SK-N-SH (cell line): Measurements from ENCODE around the gene TMEM244. TPM values are rescaled to one million over a fixed set of nuclear protein-coding genes. Genes with fewer than 3 reads are reported as not detected.

ENCODE experiments used
- CTCF ChIA-PET: fragments of 300-600, 350-600 bp; formaldehyde crosslinking; extraction: SDS; loops from one replicate; lab custom pipeline; 2021; lab: Yijun Ruan, JAX
- POLR2A ChIA-PET: fragments of 350-600 bp; sonication (Branson Sonifier 250); formaldehyde crosslinking; extraction: SDS; loops from one replicate; lab custom pipeline; 2020; ENCODE audit warnings: antibody characterized with exemption, inconsistent platforms; lab: Yijun Ruan, JAX
- DNase-seq: peaks from one replicate; pipeline ENCODE4 v3.0.0; 2012
- H2AFZ ChIP-seq: fragments of 200-600 bp; sonication (generic); 2 replicates; pipeline ENCODE4 v1.8.1; 2016; ENCODE audit warnings: antibody characterized with exemption, mild to moderate bottlenecking, low read depth
- H3F3A ChIP-seq: fragments of 200-600 bp; sonication (generic); replicated peaks from 2 replicates; pipeline ENCODE3; 2016; ENCODE audit warnings: antibody characterized with exemption, mild to moderate bottlenecking; ENCODE audit not compliant: insufficient read depth
- H3K27ac ChIP-seq, 2 experiments: fragments of 200-500 bp in 1 of 2; fragments of 200-600 bp in 1 of 2; sonication (Bioruptor generic) in 1 of 2; sonication (generic), shearing (Covaris generic) in 1 of 2; 2 replicates each; pipeline versions ENCODE4 v1.5.1 to v1.6.1; 2014 to 2016; ENCODE audit warnings: low read depth in 2 of 2, inconsistent platforms in 1 of 2, low read length in 1 of 2, mild to moderate bottlenecking in 1 of 2, mixed read lengths in 1 of 2
- H3K27me3 ChIP-seq: fragments of 200-600 bp; sonication (generic), shearing (Covaris generic); 2 replicates; pipeline ENCODE4 v1.6.1; 2016; ENCODE audit warnings: mixed run types; ENCODE audit not compliant: insufficient read depth
- H3K36me3 ChIP-seq, 2 experiments: fragments of 200-500 bp in 1 of 2; fragments of 200-600 bp in 1 of 2; sonication (Bioruptor generic) in 1 of 2; sonication (generic) in 1 of 2; replicated peaks in 1 of 2; 2 replicates each; pipeline versions ENCODE3 to v1.5.1; 2014 to 2016; ENCODE audit warnings: low read length in 1 of 2, mild to moderate bottlenecking in 1 of 2; ENCODE audit not compliant: insufficient read depth in 2 of 2, control insufficient read depth in 1 of 2
- H3K4me1 ChIP-seq, 2 experiments: fragments of 200-500 bp in 1 of 2; fragments of 200-600 bp in 1 of 2; sonication (Bioruptor generic) in 1 of 2; sonication (generic), shearing (Covaris generic) in 1 of 2; 2 replicates each; pipeline versions ENCODE4 v1.5.1 to v1.6.1; 2014 to 2016; ENCODE audit warnings: low read depth in 1 of 2, low read length in 1 of 2, mixed run types in 1 of 2; ENCODE audit not compliant: insufficient read depth in 2 of 2, control insufficient read depth in 1 of 2
- H3K4me2 ChIP-seq: fragments of 200-600 bp; sonication (generic), shearing (Covaris generic); 2 replicates; pipeline ENCODE4 v1.6.1; 2017; ENCODE audit warnings: mixed run types
- H3K4me3 ChIP-seq, 2 experiments: fragments of 200-500 bp in 1 of 2; fragments of 200-600 bp in 1 of 2; sonication (Bioruptor generic) in 1 of 2; sonication (generic), shearing (Covaris generic) in 1 of 2; 2 replicates each; pipeline versions ENCODE4 v1.5.1 to v1.8.1; 2014 to 2016; ENCODE audit warnings: low read depth in 2 of 2, inconsistent platforms in 1 of 2, low read length in 1 of 2, mild to moderate bottlenecking in 1 of 2, mixed read lengths in 1 of 2, moderate library complexity in 1 of 2
- H3K79me2 ChIP-seq: fragments of 200-600 bp; sonication (generic); 2 replicates; pipeline ENCODE4 v1.8.1; 2017; ENCODE audit warnings: mild to moderate bottlenecking; ENCODE audit not compliant: insufficient read depth
- H3K9ac ChIP-seq: fragments of 200-600 bp; sonication (generic); 2 replicates; pipeline ENCODE4 v1.6.1; 2017; ENCODE audit warnings: mixed run types
- H3K9me2 ChIP-seq: fragments of 200-600 bp; sonication (generic); 2 replicates; pipeline ENCODE4 v1.6.1; 2017; ENCODE audit warnings: mixed run types
- H3K9me3 ChIP-seq: fragments of 200-600 bp; sonication (generic); 2 replicates; pipeline ENCODE4 v1.6.1; 2017; ENCODE audit warnings: mixed run types, mild to moderate bottlenecking, moderate library complexity
- H4K20me1 ChIP-seq: fragments of 200-600 bp; sonication (generic); 2 replicates; pipeline ENCODE4 v1.6.1; 2017; ENCODE audit warnings: mild to moderate bottlenecking, mixed run types; ENCODE audit not compliant: insufficient read depth
- CHD2 ChIP-seq: fragments of 150-350 bp; IDR thresholded peaks from 2 replicates; pipeline ENCODE4 v1.6.1; 2018; ENCODE audit warnings: low read length; ENCODE audit not compliant: partially characterized antibody
- CTCF ChIP-seq: fragments of 200-600 bp; sonication (generic); IDR thresholded peaks from 2 replicates; pipeline ENCODE4 v1.6.1; 2017; ENCODE audit warnings: antibody characterized with exemption, mild to moderate bottlenecking, moderate library complexity
- ELF1 ChIP-seq: IDR thresholded peaks from 2 replicates; pipeline ENCODE4 v1.4.0; 2012
- EZH2phosphoT487 ChIP-seq: fragments of 200-600 bp; sonication (generic); IDR thresholded peaks from 2 replicates; pipeline ENCODE4 v1.6.1; 2017; ENCODE audit warnings: low read depth, mixed run types, mild to moderate bottlenecking, antibody characterized with exemption, moderate library complexity, borderline replicate concordance
- FOSL2 ChIP-seq: IDR thresholded peaks from 2 replicates; pipeline ENCODE4 v1.4.0; 2012; ENCODE audit warnings: low read depth, mild to moderate bottlenecking, moderate library complexity, borderline replicate concordance
- IRF3 ChIP-seq: fragments of 150-350 bp; IDR thresholded peaks from 2 replicates; pipeline ENCODE4 v1.6.1; 2016; ENCODE audit warnings: mild to moderate bottlenecking, low read depth, low read length
- JUND ChIP-seq: IDR thresholded peaks from 2 replicates; pipeline ENCODE4 v1.4.0; 2012
- POLR2AphosphoS5 ChIP-seq: IDR thresholded peaks from 2 replicates; pipeline ENCODE4 v1.6.1; 2012; ENCODE audit warnings: low read depth, low read length
- RAD21 ChIP-seq: IDR thresholded peaks from 2 replicates; pipeline ENCODE4 v1.6.1; 2012; ENCODE audit warnings: mild to moderate bottlenecking, low read length
- RCOR1 ChIP-seq: fragments of 150-350 bp; IDR thresholded peaks from 2 replicates; pipeline ENCODE4 v1.6.1; 2017; ENCODE audit warnings: antibody characterized with exemption, low read length
- RFX5 ChIP-seq: IDR thresholded peaks from 2 replicates; pipeline ENCODE4 v1.6.1; 2012; ENCODE audit warnings: mild to moderate bottlenecking, improper control_type of control experiment, low read length
- RXRA ChIP-seq: IDR thresholded peaks from 2 replicates; pipeline ENCODE4 v1.4.0; 2012; ENCODE audit warnings: low read depth, mild to moderate bottlenecking, borderline replicate concordance
- SIN3A ChIP-seq: IDR thresholded peaks from 2 replicates; pipeline ENCODE4 v1.6.1; 2012; ENCODE audit warnings: low read depth, mild to moderate bottlenecking, low read length, moderate library complexity, borderline replicate concordance
- SMC3 ChIP-seq: IDR thresholded peaks from 2 replicates; pipeline ENCODE4 v1.6.1; 2012; ENCODE audit warnings: low read depth, low read length, improper control_type of control experiment
- TCF12 ChIP-seq: IDR thresholded peaks from 2 replicates; pipeline ENCODE4 v1.4.0; 2012
- USF2 ChIP-seq: fragments of 150-350 bp; IDR thresholded peaks from 2 replicates; pipeline ENCODE4 v1.6.1; 2017; ENCODE audit warnings: antibody characterized with exemption, low read length, low read depth, borderline replicate concordance
- WGBS: methylation state at CpG from one replicate; pipeline ENCODE4 v1.1.6; 2017; ENCODE audit warnings: low lambda C conversion rate; 5-methylcytosine and 5-hydroxymethylcytosine counted together
- polyA plus RNA-seq, 3 experiments: library from polyadenylated mRNA; depleted of rRNA; stranded (reverse); fragments of >200 nt; gene quantifications; 2 replicates each; pipeline ENCODE4 v1.2.3, GENCODE V29; 2012
- TF ChIP-seq, protein P1 (sequence below): IDR thresholded peaks from 2 replicates; pipeline ENCODE4; 2012
- TF ChIP-seq, protein P2 (sequence below): IDR thresholded peaks from 2 replicates; pipeline ENCODE4 v1.4.0; 2012; ENCODE audit warnings: low read depth, borderline replicate concordance

The TMEM244 gene
- polyA plus RNA-seq, 1 of the 3 experiments (the other 2 are of a cell fraction) = 4.1 TPM

DNA sequence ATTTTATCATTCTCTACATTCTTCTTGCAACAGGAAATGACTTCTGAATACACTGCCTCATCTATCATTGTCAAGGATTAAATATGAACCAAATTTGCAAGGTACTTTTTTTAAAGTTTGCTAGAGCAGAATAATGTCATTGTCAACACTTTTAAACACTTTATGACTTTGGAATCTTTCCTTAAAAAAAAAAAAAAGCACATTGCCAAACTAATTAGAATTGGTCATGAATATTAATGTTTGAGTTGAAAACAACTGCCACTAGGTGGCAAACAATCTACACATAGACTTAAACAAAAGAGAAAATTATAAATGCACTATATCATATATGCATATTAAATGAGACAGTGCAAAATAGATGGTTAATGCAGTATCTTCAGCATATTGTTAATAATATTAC, 32.5 kb upstream of the TMEM244 start:
- H3K27me3 ChIP-seq = no peaks in the 10 kb centered on the region
- H3K27ac ChIP-seq = peak overlapping the region; percentile 20 to 80; a peak in 3 of 4 replicates
- no peaks in the 10 kb centered on the region for H3K9me3 ChIP-seq
- H4K20me1 ChIP-seq = no peaks in the 10 kb centered on the region
- TF ChIP-seq RCOR1 (no peak), CTCF (peak; percentile 69), JUND (peak; percentile 42), SIN3A (no peak), POLR2AphosphoS5 (no peak), RAD21 (peak; percentile 46), RFX5 (no peak), TCF12 (peak; percentile 54)
- TF ChIP-seq, protein P1, sequence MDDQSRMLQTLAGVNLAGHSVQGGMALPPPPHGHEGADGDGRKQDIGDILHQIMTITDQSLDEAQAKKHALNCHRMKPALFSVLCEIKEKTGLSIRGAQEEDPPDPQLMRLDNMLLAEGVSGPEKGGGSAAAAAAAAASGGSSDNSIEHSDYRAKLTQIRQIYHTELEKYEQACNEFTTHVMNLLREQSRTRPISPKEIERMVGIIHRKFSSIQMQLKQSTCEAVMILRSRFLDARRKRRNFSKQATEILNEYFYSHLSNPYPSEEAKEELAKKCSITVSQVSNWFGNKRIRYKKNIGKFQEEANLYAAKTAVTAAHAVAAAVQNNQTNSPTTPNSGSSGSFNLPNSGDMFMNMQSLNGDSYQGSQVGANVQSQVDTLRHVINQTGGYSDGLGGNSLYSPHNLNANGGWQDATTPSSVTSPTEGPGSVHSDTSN = peak; percentile 84
- TF ChIP-seq, all 33 proteins: peak for 5
- ChIA-PET POLR2A (no interaction called here), CTCF (no interaction called here)
- H3K4me2 ChIP-seq = no peak overlapping the region
- no peak overlapping the region for H3K4me3 ChIP-seq
- no peak for DNase-seq
- no peaks in the 10 kb centered on the region for H3K36me3 ChIP-seq
- no peaks in the 10 kb centered on the region for H3K79me2 ChIP-seq
- H3F3A ChIP-seq = peaks cover 32% of the 10 kb centered on the region
- peaks cover 0 to 40% of the 10 kb centered on the region in 2 experiments; a peak in 1 of 4 replicates for H3K4me1 ChIP-seq
- no peak overlapping the region for H2AFZ ChIP-seq
- H3K9me2 ChIP-seq = no peaks in the 10 kb centered on the region
- H3K9ac ChIP-seq = no peak overlapping the region

DNA sequence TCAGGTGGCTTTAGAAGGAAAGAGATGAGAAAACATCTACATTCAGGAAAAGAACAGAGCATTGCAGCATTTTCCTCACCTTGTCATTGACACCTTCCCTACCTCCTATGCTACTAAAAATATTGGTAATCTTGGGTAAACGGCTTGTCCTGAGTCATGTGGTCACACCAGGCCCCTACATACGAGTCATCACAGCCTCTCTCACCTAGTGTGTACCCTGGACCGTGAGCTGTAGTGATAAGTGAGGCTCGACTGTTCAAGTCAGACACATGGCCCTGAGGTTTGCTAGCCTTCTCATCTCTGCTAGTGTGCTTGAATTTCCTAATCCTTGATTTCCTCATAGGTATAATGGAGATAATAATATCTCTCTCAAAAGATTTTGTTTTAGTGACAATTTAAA, 29.6 kb upstream of the TMEM244 start:
- H3K9ac ChIP-seq = peak overlapping the region; percentile 62; the same call in 1 of the 2 replicates
- POLR2A ChIA-PET = no interaction called here
- no peaks in the 10 kb centered on the region for H3K9me3 ChIP-seq
- no peak overlapping the region for H3K4me3 ChIP-seq
- H3K9me2 ChIP-seq = no peaks in the 10 kb centered on the region
- H4K20me1 ChIP-seq = no peaks in the 10 kb centered on the region
- no peaks in the 10 kb centered on the region for H3K27me3 ChIP-seq
- H3K27ac ChIP-seq = peak overlapping the region in 1 of 2 experiments; percentile 98; a peak in 2 of 4 replicates
- peaks cover 32% of the 10 kb centered on the region for H3F3A ChIP-seq
- 0 out of 2 replicates have a peak overlapping the region, but pooled peaks have one; percentile 20 for H2AFZ ChIP-seq
- WGBS = 38% methylated on average over 4 of the region's 4 CpGs
- H3K4me2 ChIP-seq = peak overlapping the region; percentile 32; the same call in 1 of the 2 replicates
- no peaks in the 10 kb centered on the region for H3K36me3 ChIP-seq
- no peak for DNase-seq
- CTCF ChIA-PET = no interaction called here
- H3K79me2 ChIP-seq = no peaks in the 10 kb centered on the region
- peaks cover 0 to 39% of the 10 kb centered on the region in 2 experiments; a peak in 1 of 4 replicates for H3K4me1 ChIP-seq
- no peak for TF ChIP-seq USF2
- TF ChIP-seq RFX5 = no peak
- TF ChIP-seq FOSL2 = no peak
- TF ChIP-seq, protein P2, sequence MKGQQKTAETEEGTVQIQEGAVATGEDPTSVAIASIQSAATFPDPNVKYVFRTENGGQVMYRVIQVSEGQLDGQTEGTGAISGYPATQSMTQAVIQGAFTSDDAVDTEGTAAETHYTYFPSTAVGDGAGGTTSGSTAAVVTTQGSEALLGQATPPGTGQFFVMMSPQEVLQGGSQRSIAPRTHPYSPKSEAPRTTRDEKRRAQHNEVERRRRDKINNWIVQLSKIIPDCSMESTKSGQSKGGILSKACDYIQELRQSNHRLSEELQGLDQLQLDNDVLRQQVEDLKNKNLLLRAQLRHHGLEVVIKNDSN = no peak
- TF ChIP-seq SIN3A = no peak
- no peak for TF ChIP-seq CTCF
- TF ChIP-seq CHD2 = no peak
- TF ChIP-seq POLR2AphosphoS5 = no peak
- TF ChIP-seq EZH2phosphoT487 = no peak
- TF ChIP-seq SMC3 = no peak
- TF ChIP-seq ELF1 = no peak
- no peak for TF ChIP-seq IRF3
- no peak for TF ChIP-seq RXRA
